Neural cell (in vitro differentiated cells): Measurements from ENCODE around the gene TFPT. TPM values are rescaled to one million over a fixed set of nuclear protein-coding genes. Genes with fewer than 3 reads are reported as not detected.

Source experiments
- H2AFZ ChIP-seq: fragments of 200-600, 300-800 bp; sonication (generic), shearing (Covaris generic); 2 replicates; pipeline ENCODE4 v1.6.0; 2014; ENCODE audit warnings: low read depth, mild to moderate bottlenecking, antibody characterized with exemption, low read length, moderate library complexity
- H3F3A ChIP-seq: fragments of 200-600 bp; shearing (Covaris generic); 2 replicates; pipeline ENCODE4 v1.6.1; 2016; ENCODE audit warnings: mild to moderate bottlenecking, moderate library complexity, mixed read lengths, antibody characterized with exemption, low read length; ENCODE audit not compliant: insufficient read depth, poor library complexity, severe bottlenecking
- H3K27ac ChIP-seq: fragments of 200-600, 300-800 bp; sonication (generic), shearing (Covaris generic); 2 replicates; pipeline ENCODE4 v1.5.1; 2014; ENCODE audit warnings: mild to moderate bottlenecking, low read length, moderate library complexity
- H3K27me3 ChIP-seq: fragments of 300-800, 200-600 bp; sonication (generic), shearing (Covaris generic); 2 replicates; pipeline ENCODE4 v1.6.0; 2014; ENCODE audit warnings: mild to moderate bottlenecking, low read depth, low read length, moderate library complexity; ENCODE audit not compliant: insufficient read depth
- H3K36me3 ChIP-seq: fragments of 300-800, 200-600 bp; sonication (generic), shearing (Covaris generic); 2 replicates; pipeline ENCODE4 v1.5.1; 2014; ENCODE audit warnings: mild to moderate bottlenecking, antibody characterized with exemption, low read length, moderate library complexity; ENCODE audit not compliant: insufficient read depth
- H3K4me2 ChIP-seq: fragments of 300-800, 200-600 bp; sonication (generic), shearing (Covaris generic); 2 replicates; pipeline ENCODE4 v1.6.0; 2014; ENCODE audit warnings: mild to moderate bottlenecking, low read length
- H3K4me3 ChIP-seq: fragments of 300-800, 200-600 bp; sonication (generic), shearing (Covaris generic); 2 replicates; pipeline ENCODE4 v1.5.1; 2014; ENCODE audit warnings: mild to moderate bottlenecking, low read length, moderate library complexity
- H3K79me2 ChIP-seq: fragments of 200-600 bp; shearing (Covaris generic); replicated peaks from 2 replicates; pipeline ENCODE4 v1.6.0; 2014; ENCODE audit warnings: mild to moderate bottlenecking, low read length, moderate library complexity; ENCODE audit not compliant: insufficient read depth
- H3K9ac ChIP-seq: fragments of 300-800, 200-600 bp; sonication (generic), shearing (Covaris generic); 2 replicates; pipeline ENCODE4 v1.6.1; 2016; ENCODE audit warnings: mild to moderate bottlenecking, low read length, mixed read lengths
- H3K9me2 ChIP-seq: fragments of 200-600 bp; shearing (Covaris generic); 2 replicates; pipeline ENCODE4 v1.6.1; 2016; ENCODE audit warnings: mild to moderate bottlenecking, low read length, mixed read lengths; ENCODE audit not compliant: insufficient read depth
- H3K9me3 ChIP-seq: fragments of 200-600, 300-800 bp; sonication (generic), shearing (Covaris generic); 2 replicates; pipeline ENCODE4 v1.6.1; 2016; ENCODE audit warnings: mild to moderate bottlenecking, mixed run types, low read length, moderate library complexity, mixed read lengths
- H4K20me1 ChIP-seq: fragments of 200-600 bp; shearing (Covaris generic); 2 replicates; pipeline ENCODE4 v1.6.1; 2016; ENCODE audit warnings: mild to moderate bottlenecking, mixed run types; ENCODE audit not compliant: insufficient read depth
- CTCF ChIP-seq: fragments of 450-650 bp; IDR thresholded peaks from 2 replicates; pipeline ENCODE4 v1.5.1; 2014; ENCODE audit warnings: antibody characterized with exemption, mild to moderate bottlenecking, moderate library complexity; ENCODE audit not compliant: poor library complexity, severe bottlenecking
- EP300 ChIP-seq: fragments of 450-650 bp; conservative IDR thresholded peaks from 2 replicates; pipeline ENCODE4 v1.6.1; 2014; ENCODE audit warnings: antibody characterized with exemption, mild to moderate bottlenecking, moderate library complexity; ENCODE audit not compliant: poor library complexity, severe bottlenecking
- EZH2 ChIP-seq: fragments of 200-600, 300-800 bp; shearing (Covaris generic), sonication (generic); IDR thresholded peaks from 2 replicates; pipeline ENCODE4 v1.6.1; 2014; ENCODE audit warnings: antibody characterized with exemption, low read length, borderline replicate concordance, mild to moderate bottlenecking; ENCODE audit not compliant: insufficient read depth, poor library complexity, severe bottlenecking
- MXI1 ChIP-seq: fragments of 450-650 bp; conservative IDR thresholded peaks from 2 replicates; pipeline ENCODE4 v1.6.1; 2014; ENCODE audit warnings: antibody characterized with exemption, mild to moderate bottlenecking; ENCODE audit not compliant: poor library complexity, severe bottlenecking
- POLR2AphosphoS5 ChIP-seq: IDR thresholded peaks from 2 replicates; pipeline ENCODE4 v1.6.1; 2012
- RAD21 ChIP-seq: fragments of 450-650 bp; conservative IDR thresholded peaks from 2 replicates; pipeline ENCODE4 v1.6.1; 2014; ENCODE audit warnings: antibody characterized with exemption, mild to moderate bottlenecking, moderate library complexity
- REST ChIP-seq: IDR thresholded peaks from 2 replicates; pipeline ENCODE4 v1.6.1; 2012; ENCODE audit warnings: borderline replicate concordance
- SMC3 ChIP-seq: fragments of 450-650 bp; conservative IDR thresholded peaks from 2 replicates; pipeline ENCODE4 v1.6.1; 2014; ENCODE audit warnings: antibody characterized with exemption, mild to moderate bottlenecking, moderate library complexity; ENCODE audit not compliant: poor library complexity
- TAF1 ChIP-seq: IDR thresholded peaks from 2 replicates; pipeline ENCODE4 v1.6.1; 2012; ENCODE audit warnings: low read depth
- polyA plus RNA-seq: library from polyadenylated mRNA; depleted of rRNA; stranded (reverse); fragments of >200 nt; gene quantifications from 2 replicates; pipeline ENCODE4 v1.2.3, GENCODE V29; 2014

The TFPT gene
- polyA plus RNA-seq, 1 donor from 2014 or later, result 24.3 TPM

- H3K9me3 ChIP-seq, result no peaks in the 10 kb centered on the region
- TF ChIP-seq EP300, result no peak
- TF ChIP-seq SMC3, result no peak
- no peak for TF ChIP-seq MXI1
- TF ChIP-seq TAF1, result no peak
- no peak for TF ChIP-seq RAD21
- TF ChIP-seq REST, result no peak
- TF ChIP-seq CTCF, result no peak
- TF ChIP-seq POLR2AphosphoS5, result no peak
- TF ChIP-seq EZH2, result no peak
- no peak overlapping the region for H3K4me3 ChIP-seq
- H4K20me1 ChIP-seq, result no peaks in the 10 kb centered on the region
- H3K9ac ChIP-seq, result no peak overlapping the region
- H3K27me3 ChIP-seq, result no peaks in the 10 kb centered on the region
- H3K4me2 ChIP-seq, result no peak overlapping the region
- no peaks in the 10 kb centered on the region for H3K9me2 ChIP-seq
- no peak overlapping the region for H3K27ac ChIP-seq
- no peaks in the 10 kb centered on the region for H3F3A ChIP-seq
- no peaks in the 10 kb centered on the region for H3K36me3 ChIP-seq
- peaks cover 7% of the 10 kb centered on the region for H3K79me2 ChIP-seq
- no peak overlapping the region for H2AFZ ChIP-seq
Observed at GRCh38 chr19:54145541-54146158, 30.2 kb upstream of the TFPT start.

- Histone ChIP-seq H3K4me2 (no peak overlapping the region), H3K4me3 (no peak overlapping the region), H3K36me3 (no peaks in the 10 kb centered on the region), H4K20me1 (no peaks in the 10 kb centered on the region), H3K27me3 (no peaks in the 10 kb centered on the region), H3K9me2 (no peaks in the 10 kb centered on the region), H3F3A (no peaks in the 10 kb centered on the region), H3K27ac (no peak overlapping the region), H2AFZ (no peak overlapping the region), H3K79me2 (peaks cover 34% of the 10 kb centered on the region), H3K9me3 (no peaks in the 10 kb centered on the region), H3K9ac (no peak overlapping the region)
- no peak for TF ChIP-seq SMC3
- TF ChIP-seq EP300, result no peak
- TF ChIP-seq POLR2AphosphoS5, result no peak
Observed at GRCh38 chr19:54142166-54142780, 26.8 kb upstream of the TFPT start.
